GM12875 (cell line): Measurements from ENCODE around the gene MRPS17.

ENCODE experiments used
- H3K4me3 ChIP-seq: one replicate; pipeline ENCODE4 v1.5.1; 2011; ENCODE audit warnings: low read depth, low read length, control low read depth
- TF ChIP-seq, protein P1 (sequence below): IDR thresholded peaks from 2 replicates; pipeline ENCODE4 v1.5.1; 2011; ENCODE audit warnings: low read depth, mild to moderate bottlenecking, control low read depth, inconsistent platforms, low read length, moderate library complexity, borderline replicate concordance; ENCODE audit not compliant: insufficient read depth

The MRPS17 gene

DNA sequence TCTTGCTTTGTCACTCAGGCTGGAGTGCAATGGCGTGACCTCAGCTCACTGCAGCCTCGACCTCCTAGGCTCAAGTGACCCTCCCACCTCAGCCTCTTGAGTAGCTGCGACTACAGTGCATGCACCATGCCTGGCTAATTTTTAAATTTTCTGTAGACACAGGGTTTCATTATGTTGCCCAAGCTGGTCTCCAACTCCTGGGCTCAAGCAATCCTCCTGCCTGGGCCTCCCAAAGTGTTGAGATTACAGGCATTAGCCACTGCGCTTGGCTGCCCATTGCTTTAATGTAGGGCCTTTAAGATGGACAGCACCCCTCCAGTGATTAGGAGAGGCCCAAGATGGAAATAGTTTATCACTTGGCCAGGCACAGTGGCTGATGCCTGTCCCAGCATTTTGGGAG lies 52.1 kb downstream of the MRPS17 start:
- no peak overlapping the region for H3K4me3 ChIP-seq
- TF ChIP-seq, protein P1, sequence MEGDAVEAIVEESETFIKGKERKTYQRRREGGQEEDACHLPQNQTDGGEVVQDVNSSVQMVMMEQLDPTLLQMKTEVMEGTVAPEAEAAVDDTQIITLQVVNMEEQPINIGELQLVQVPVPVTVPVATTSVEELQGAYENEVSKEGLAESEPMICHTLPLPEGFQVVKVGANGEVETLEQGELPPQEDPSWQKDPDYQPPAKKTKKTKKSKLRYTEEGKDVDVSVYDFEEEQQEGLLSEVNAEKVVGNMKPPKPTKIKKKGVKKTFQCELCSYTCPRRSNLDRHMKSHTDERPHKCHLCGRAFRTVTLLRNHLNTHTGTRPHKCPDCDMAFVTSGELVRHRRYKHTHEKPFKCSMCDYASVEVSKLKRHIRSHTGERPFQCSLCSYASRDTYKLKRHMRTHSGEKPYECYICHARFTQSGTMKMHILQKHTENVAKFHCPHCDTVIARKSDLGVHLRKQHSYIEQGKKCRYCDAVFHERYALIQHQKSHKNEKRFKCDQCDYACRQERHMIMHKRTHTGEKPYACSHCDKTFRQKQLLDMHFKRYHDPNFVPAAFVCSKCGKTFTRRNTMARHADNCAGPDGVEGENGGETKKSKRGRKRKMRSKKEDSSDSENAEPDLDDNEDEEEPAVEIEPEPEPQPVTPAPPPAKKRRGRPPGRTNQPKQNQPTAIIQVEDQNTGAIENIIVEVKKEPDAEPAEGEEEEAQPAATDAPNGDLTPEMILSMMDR, result no peak
